GM21576 (cell line): ENCODE data around the gene SPATS2L.
A peak's percentile ranks its signal among the peaks of the same experiment; 100 is the strongest.

Experiments used
- ATAC-seq: cut with Tn5 transposase; IDR thresholded peaks from one replicate; pipeline ENCODE4 v1.9.1; 2021; ENCODE audit warnings: mild to moderate bottlenecking, moderate library complexity; ENCODE audit not compliant: unreplicated experiment

Gene SPATS2L

GRCh38 chr2:200455958-200456421, 149.5 kb downstream of the SPATS2L start:
- ATAC-seq = peak; percentile 62

- ATAC-seq = no peak
These were observed 150.1 kb downstream of the SPATS2L start for GRCh38 chr2:200456567-200456966.

GRCh38 chr2:200459101-200459500, 152.6 kb downstream of the SPATS2L start:
- ATAC-seq = no peak

GRCh38 chr2:200461846-200462710, 155.6 kb downstream of the SPATS2L start:
- no peak for ATAC-seq

GRCh38 chr2:200463452-200463851, 157.0 kb downstream of the SPATS2L start:
- no peak for ATAC-seq

- ATAC-seq = no peak
These were observed 160.2 kb downstream of the SPATS2L start for GRCh38 chr2:200466425-200467418.

- ATAC-seq = no peak
These were observed 161.6 kb downstream of the SPATS2L start for GRCh38 chr2:200467806-200468681.

GRCh38 chr2:200469708-200470211, 163.3 kb downstream of the SPATS2L start:
- ATAC-seq = no peak

- no peak for ATAC-seq
These were observed 163.7 kb downstream of the SPATS2L start for GRCh38 chr2:200470230-200470629.

GRCh38 chr2:200471324-200471848, 164.9 kb downstream of the SPATS2L start:
- ATAC-seq = peak; percentile 67

GRCh38 chr2:200471928-200472645, 165.6 kb downstream of the SPATS2L start:
- ATAC-seq = peak; percentile 9

- ATAC-seq = no peak
These were observed 166.5 kb downstream of the SPATS2L start for GRCh38 chr2:200472853-200473464.

- ATAC-seq = no peak
These were observed 169.3 kb downstream of the SPATS2L start for GRCh38 chr2:200475795-200476194.

GRCh38 chr2:200476836-200477235, 170.3 kb downstream of the SPATS2L start:
- ATAC-seq = no peak

GRCh38 chr2:200477667-200478131, 171.2 kb downstream of the SPATS2L start:
- ATAC-seq = no peak

GRCh38 chr2:200479692-200480265, 173.3 kb downstream of the SPATS2L start:
- no peak for ATAC-seq

- ATAC-seq = no peak
These were observed 175.7 kb downstream of the SPATS2L start for GRCh38 chr2:200482194-200482593.

- peak; percentile 51 for ATAC-seq
These were observed 177.3 kb downstream of the SPATS2L start for GRCh38 chr2:200483729-200484198.
